Lower leg skin (tissue), 4 donors: ENCODE results near the gene ESYT3. TPM values are rescaled to one million over a fixed set of nuclear protein-coding genes. Genes with fewer than 3 reads are reported as not detected.
"Not testable (repeated sequence)": the region's sequence is repeated elsewhere in the genome, so short reads cannot be mapped to it uniquely, and the experiment has no call there.

ENCODE experiments used
- DNase-seq, 2 donors: peaks; one replicate each; pipeline ENCODE4 v3.0.0-alpha.2; 2019; ENCODE audit warnings: low spot score in 2 of 2
- H3K4me3 ChIP-seq: fragments of 200-600 bp; sonication (generic); 2 replicates; pipeline ENCODE4 v1.5.1; 2017; ENCODE audit warnings: mild to moderate bottlenecking, low read depth; ENCODE audit not compliant: poor library complexity, severe bottlenecking
- POLR2A ChIP-seq, 2 donors: fragments of 450-650 bp; IDR thresholded peaks; one replicate each; pipeline ENCODE4 v1.6.1; 2016 to 2017; ENCODE audit warnings: antibody characterized with exemption in 2 of 2, mild to moderate bottlenecking in 1 of 2, moderate library complexity in 1 of 2
- WGBS, 2 donors: methylation state at CpG; one replicate each; pipeline ENCODE4 v1.1.5; 2018; 5-methylcytosine and 5-hydroxymethylcytosine counted together
- intact Hi-C: fragments of 100-400 bp; cut with DNase I; formaldehyde crosslinking; loops from one replicate; pipeline ENCODE4 v1.15.0; 2023; ENCODE audit warnings: low total_unique reads
- total RNA-seq, 4 donors: library from RNA; depleted of rRNA; stranded (reverse); fragments of >200 nt; gene quantifications; one replicate each; pipeline ENCODE4 v1.1.0, GENCODE V29; 2016
- TF ChIP-seq, protein P1 (sequence below), 3 donors: fragments of 450-650 bp; IDR thresholded peaks; one replicate each; pipeline ENCODE4 v1.5.1; 2016; ENCODE audit warnings: antibody characterized with exemption in 3 of 3, mild to moderate bottlenecking in 3 of 3, moderate library complexity in 2 of 3

Gene ESYT3
- total RNA-seq, 4 donors from 2014 or later, result 44.5 to 59.5 (median 47.1) TPM

DNA sequence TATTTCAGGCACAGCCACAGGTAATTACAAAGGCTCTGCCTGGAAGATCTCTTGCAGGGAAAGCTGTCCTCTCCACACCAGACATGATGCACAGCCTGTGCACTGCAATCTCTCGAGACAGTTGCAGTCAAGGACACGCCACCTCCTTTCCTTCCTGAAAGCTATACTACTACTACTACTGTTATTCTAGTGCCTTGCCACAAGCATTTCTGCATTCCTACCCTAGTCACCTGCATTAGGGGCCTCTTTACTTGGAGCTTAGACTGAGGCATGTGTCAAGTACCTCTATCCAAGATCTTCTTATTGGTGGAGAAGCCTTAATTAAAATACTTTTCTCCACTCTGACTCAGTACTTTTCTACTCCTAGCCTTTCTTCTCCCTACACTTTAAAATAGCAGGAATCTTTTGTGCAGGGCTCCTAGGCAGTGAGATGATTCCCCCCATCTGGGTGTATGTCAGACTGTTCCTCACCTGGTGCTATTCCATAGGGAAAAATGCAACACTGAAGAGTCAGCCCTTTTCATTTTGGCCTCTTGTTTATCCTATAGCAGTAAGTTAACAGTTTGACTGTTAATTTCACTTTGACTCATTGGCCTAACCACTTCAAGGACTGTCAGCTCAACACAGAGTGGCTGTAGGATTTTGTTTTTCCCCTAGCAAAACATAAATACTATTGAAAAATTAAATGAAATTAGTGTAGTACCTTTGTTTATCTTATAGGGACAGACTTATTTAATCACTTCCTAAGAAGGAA is 78.9 kb downstream of the ESYT3 start:
- intact Hi-C loops, result no loop called here
- TF ChIP-seq, protein P1, sequence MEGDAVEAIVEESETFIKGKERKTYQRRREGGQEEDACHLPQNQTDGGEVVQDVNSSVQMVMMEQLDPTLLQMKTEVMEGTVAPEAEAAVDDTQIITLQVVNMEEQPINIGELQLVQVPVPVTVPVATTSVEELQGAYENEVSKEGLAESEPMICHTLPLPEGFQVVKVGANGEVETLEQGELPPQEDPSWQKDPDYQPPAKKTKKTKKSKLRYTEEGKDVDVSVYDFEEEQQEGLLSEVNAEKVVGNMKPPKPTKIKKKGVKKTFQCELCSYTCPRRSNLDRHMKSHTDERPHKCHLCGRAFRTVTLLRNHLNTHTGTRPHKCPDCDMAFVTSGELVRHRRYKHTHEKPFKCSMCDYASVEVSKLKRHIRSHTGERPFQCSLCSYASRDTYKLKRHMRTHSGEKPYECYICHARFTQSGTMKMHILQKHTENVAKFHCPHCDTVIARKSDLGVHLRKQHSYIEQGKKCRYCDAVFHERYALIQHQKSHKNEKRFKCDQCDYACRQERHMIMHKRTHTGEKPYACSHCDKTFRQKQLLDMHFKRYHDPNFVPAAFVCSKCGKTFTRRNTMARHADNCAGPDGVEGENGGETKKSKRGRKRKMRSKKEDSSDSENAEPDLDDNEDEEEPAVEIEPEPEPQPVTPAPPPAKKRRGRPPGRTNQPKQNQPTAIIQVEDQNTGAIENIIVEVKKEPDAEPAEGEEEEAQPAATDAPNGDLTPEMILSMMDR (IDR thresholded peaks at IDR 0.05), result no peak
- no peak for TF ChIP-seq POLR2A (IDR thresholded peaks at IDR 0.05)
- DNase-seq, result no peak
- WGBS, 2 donors, result 76 to 90% methylated on average over 2 of the region's 2 CpGs
- no peak overlapping the region for H3K4me3 ChIP-seq

DNA sequence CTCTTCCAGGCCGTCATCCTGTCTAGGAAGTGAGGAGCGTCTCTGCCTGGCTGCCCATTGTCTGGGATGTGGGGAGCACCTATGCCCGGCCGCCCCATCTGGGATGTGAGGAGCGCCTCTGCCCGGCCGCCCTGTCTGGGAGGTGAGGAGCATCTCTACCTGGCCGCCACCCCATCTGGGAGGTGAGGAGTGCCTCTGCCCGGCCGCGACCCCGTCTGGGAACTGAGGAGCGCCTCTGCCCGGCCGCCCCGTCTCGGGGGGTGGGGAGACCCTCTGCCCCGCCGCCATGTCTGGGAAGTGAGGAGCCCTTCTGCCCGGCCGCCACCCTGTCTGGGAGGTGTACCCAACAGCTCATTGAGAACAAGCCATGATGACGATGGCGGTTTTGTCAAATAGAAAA is 87.0 kb downstream of the ESYT3 start:
- DNase-seq, H3K4me3 ChIP-seq, intact Hi-C loops: not testable (repeated sequence)
- WGBS, 2 donors, result 99 to 100% methylated on average over 12 to 16 of the region's 23 CpGs

Other genes starting within 250 kb of the ESYT3 start
- gene ARMC8, start 247.3 kb upstream of the ESYT3 start, total RNA-seq, result 10 to 100 TPM; 28.8 to 58.0 (median 36.6) TPM
- gene NME9, start 104.8 kb upstream of the ESYT3 start, total RNA-seq, result under 1 TPM in 1 of 4 donors, not detected in 3; 0.42 TPM
- gene MRAS, start 86.0 kb upstream of the ESYT3 start, total RNA-seq, result 10 to 100 TPM in 2 of 4 donors, 1 to 10 TPM in 2; 6.3 to 22.2 (median 10.3) TPM
- gene CEP70, start 159.6 kb downstream of the ESYT3 start, total RNA-seq, result 10 to 100 TPM; 10.2 to 13.5 (median 12.2) TPM
- gene FAIM, start 174.2 kb downstream of the ESYT3 start, total RNA-seq, result 10 to 100 TPM in 1 of 4 donors, 1 to 10 TPM in 3; 5.1 to 12.5 (median 7.1) TPM